Hematopoietic multipotent progenitor cell (in vitro differentiated cells): ENCODE data around the gene EHD4. TPM values are rescaled to one million over a fixed set of nuclear protein-coding genes. Genes with fewer than 3 reads are reported as not detected.
A peak's percentile ranks its signal among the peaks of the same experiment; 100 is the strongest.

Experiments used
- DNase-seq, 3 donors: peaks; one replicate each; pipeline ENCODE4 v3.0.0-alpha.2; 2011 to 2015; ENCODE audit warnings: low read depth in 2 of 3, low spot score in 2 of 3
- total RNA-seq: library from RNA; depleted of rRNA; stranded (reverse); fragments of >200 nt; gene quantifications from one replicate; pipeline ENCODE4 v1.2.3, GENCODE V29; 2012

EHD4 gene
- total RNA-seq, 1 donor = 6.7 TPM

DNA sequence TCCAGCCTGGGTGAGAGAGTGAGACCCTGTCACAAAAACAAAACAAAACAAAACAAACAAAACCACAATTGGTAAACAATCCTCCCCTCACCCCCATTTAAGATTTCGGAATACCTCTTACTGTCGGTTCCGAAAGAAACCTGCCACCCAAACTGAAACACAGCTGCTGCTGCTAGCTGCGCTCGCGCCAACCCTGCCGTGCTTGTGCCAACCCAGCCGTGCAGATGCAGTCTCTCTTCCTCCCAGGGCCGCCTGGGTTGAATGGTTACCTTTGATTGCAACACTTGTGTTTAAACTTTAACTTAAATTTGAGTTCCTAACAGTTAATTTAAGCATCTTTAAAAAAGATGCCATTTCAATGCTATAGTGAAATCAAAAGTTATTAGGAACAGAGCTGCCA lies 50.0 kb downstream of the EHD4 start:
- DNase-seq = no peak

DNA sequence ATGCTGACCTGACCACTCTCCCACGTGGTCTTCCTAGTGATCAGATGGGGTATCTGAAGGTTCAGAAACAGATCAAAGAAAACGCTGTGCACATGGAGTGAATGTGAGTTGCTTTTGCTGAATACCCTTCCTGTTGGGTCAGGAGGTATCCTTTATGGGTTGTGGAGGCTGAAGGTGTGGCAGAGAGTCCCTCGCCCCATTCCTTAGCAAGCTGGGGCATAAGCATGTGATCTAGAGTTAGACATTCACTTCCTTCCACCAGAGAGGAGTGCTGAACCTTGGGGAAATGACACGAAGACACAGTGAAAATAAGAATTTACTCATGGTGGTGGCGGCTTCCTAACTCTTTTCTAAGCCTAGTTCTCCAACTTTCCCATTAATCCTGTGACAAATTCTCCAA lies 50.7 kb downstream of the EHD4 start:
- no peak for DNase-seq

DNA sequence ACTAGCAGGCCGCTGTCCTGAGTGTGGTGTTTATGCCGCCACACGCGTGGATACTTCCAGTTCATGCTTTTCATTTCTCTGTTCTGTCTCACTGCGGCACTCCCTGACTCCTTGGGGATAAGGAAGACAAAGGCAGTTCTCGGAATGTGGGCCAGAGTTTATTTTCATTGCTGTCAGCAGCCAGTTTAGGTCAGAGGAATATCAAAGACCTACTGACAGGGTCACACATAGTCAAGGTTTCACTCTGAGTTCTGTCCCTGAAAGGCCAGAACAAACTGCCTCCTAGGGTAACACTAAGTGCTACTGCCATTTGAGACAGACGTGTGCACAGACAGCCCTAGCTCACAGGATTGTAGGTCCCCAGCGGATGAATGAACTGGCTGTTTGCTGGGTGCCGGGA lies 51.2 kb downstream of the EHD4 start:
- no peak for DNase-seq

DNA sequence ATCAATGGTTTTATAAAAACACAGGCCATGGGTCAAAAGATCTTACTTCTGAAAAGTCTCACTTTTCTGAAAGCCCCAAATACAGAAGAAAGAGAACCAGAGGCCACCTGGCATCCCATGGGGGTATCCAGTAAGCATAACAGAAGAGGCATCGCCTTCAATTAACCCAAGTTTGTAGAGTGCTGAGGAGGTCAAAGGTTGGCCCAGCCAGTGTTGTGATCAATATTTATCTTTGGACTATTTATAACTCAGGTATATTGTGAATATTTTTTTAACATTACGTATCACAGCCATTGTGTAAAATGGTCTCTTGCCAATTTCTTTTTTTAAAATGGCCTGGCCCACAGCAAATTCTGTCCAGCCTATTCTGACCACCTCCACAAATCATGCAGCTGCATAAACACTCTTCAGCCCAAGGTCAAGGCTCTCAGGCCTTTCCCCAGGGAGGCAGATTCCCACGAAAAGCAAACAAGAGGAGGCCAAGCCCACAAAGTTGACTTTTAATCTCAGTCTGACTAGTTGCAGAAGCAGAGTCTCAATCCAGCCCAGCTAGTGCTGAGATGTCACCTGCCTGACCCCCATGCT lies 52.3 kb downstream of the EHD4 start:
- no peak for DNase-seq

DNA sequence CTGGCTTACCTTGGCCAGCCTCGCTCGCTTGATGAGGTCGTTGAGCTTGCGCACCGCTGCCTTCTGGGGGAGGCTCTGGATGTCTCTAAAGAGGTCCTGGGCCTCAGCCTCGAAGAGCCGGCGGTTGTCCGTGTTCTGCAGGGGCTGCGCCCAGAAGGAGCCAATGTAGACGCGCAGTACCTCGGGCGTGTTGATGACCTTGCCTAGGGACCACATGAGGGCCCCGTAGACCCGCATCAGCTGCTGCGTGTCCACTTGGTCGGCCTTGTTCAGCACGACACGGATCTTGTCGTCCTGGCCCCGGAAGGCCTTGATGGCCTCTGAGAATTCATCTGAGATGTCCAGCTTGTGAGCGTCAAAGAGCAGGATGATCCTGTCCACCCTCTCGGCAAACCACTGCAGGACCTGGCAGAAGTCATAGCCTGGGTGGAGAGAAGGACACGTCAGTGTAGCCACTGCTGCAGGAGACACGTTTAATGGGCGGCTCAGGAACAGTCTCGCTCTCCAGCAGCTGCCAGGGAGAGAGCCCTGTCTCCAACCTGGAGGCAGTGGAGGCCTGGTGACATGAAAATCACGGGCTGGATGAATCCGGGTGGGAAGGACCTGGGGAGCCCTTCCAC lies 53.0 kb downstream of the EHD4 start:
- DNase-seq = no peak

GRCh38 chr15:41918506-41919126 lies 53.7 kb downstream of the EHD4 start:
- DNase-seq = no peak

DNA sequence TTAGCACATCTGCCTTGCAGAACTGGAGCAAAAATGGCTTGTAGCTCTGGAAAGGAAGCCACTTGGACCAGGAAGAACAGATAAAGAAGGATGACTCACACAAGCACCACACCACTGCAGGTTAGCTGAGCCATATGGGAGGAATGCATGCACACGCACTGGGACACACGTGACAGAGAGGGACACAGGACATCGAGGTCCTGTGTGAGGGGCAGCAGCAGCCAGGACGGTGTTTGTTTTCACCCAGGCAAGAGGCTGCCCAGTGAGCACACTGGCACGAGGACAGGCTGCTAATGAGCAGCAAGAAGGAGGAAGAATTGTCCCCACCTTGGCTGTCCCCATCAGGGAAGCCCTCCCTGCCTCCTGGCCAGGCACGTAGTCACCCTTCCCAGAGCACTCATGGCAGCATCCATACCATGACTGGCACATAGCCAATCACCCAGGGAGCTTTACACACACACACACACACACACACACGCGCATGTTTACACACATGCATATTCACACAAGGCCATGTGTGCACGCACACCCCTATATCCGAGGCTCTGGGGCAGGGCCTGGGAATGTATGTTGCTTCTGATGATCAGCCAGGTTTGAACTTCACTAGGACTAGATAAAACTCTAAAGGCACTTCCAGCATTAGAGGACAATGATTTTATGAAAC lies 54.5 kb downstream of the EHD4 start:
- peak in 1 of 3 donors; percentile 44 for DNase-seq

DNA sequence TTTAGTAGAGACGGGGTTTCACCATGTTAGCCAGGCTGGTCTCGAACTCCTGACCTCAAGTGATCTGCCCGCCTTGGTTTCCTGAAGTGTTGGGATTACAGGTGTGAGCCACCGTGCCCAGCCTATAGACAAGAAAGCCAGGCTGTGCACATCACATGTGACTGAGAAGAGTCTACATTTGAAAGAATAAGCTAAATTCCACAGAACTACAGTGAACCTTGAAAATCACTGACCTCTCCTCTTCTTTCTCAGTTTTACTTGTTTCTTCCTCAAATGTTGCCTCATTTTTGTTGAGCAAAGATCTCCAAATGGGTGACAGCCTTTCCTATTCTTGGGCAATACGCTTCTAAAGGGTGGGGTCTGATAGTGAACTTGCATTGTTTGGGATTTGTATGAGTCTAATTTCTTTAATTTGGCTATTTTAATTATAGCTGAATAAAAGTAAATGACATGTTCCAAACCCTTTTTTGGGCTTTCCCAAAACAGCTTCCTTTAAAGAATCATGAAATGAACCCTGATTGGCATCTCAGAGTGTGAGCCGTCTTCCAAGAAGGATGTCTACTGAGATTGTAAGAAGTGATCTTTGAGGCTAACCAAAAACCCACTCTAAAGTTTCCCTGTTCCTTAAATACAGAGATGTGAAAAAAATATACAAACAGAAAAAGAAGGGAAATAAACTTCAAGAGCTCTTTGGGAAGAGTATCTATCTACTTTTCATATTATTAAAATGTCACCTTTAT lies 56.9 kb downstream of the EHD4 start:
- no peak for DNase-seq

- no peak for DNase-seq
These were observed 57.9 kb downstream of the EHD4 start for GRCh38 chr15:41914411-41914810.

DNA sequence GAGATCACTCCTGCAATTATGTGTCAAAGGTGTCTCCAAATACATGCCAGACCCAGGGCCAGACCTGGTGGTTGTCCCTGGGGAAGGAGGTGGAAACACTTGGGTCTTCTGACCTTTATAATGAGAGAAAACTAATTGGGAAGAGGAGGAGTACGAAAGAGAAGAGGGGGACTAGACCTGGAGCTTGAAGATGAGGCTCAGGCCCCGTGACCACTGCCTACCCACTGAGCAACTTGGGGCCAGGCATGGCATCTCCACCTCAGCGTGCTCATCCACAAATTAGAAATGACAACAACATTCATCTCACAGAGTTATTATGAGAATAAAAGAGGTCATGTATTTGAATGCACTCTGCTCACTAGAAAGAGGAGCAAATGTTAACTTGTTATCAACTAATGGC lies 59.1 kb downstream of the EHD4 start:
- DNase-seq = no peak

GRCh38 chr15:41911691-41912345 lies 60.5 kb downstream of the EHD4 start:
- no peak for DNase-seq

DNA sequence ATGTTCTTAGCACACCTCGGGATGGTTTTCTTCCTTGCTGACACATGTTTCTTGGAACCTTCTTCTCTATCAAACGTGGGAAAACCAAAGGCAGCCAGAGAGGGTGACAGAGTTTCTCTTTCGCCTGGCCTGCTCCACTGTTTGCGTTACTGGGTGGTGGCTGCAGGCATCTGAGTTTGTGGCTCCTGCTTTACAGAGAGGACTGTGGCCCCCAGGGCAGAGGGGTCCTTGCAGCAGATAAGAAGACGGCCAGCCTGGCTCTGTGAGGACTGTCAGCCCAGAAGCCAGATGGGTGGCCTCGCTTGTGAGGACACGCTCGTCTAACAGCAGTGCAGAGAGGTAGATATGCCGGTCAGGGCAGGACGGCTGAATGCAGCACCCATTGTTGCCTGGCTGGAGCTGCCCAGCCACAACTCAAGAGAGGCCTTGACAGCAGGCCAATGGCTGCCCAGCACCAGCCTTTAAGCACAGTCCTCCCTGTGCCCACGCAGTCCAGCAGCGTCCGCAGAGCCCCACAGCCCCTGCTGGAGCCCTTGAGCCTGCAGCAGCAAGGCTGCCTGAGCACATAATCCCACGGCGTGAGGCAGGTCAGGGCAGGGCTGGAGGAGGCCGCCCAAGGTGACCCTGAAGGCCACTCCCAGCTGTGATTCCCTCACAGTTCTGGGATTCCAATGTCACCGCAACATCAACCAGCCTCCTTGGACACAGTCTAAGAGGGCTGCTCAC lies 63.5 kb downstream of the EHD4 start:
- DNase-seq = no peak

- DNase-seq = peak in 2 of 3 donors; percentile 38 to 73
These were observed 65.2 kb downstream of the EHD4 start for GRCh38 chr15:41907141-41907540.

GRCh38 chr15:41906608-41907007 lies 65.7 kb downstream of the EHD4 start:
- DNase-seq = no peak

DNA sequence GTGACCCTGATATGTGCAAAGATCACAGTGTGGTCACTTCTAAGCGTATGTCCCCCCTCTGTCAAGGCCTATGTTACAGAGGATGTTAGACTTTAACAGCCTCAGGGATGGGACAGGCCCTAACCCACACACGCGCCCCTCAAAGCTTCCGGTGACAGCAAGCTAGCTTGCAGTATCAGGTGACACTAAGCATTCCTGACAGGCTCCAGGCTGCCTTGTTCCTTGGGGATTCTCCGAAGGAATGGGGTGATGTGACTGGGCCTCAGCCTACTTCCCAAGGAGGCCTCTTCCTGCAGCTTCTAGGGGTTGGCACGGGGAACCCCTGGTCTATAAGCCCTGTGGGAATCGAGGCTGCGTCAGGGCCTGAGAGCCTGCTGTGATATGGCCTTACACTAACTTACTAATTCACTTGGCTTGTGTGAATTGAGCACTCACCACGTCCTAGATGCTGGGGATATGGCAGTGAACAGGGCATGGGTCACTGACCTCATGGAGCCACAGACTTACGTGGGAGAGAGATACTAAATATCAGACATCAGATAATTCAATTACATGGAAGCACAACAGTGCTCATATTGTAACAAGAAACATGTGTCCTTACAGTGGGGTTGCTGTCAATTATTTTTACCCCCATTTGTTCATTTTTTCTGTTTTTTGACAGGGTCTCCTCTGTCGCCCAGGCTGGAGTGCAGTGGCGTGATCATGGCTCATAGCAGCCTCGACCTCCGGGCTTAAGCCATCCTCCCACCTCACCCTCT lies 67.1 kb downstream of the EHD4 start:
- DNase-seq = no peak

DNA sequence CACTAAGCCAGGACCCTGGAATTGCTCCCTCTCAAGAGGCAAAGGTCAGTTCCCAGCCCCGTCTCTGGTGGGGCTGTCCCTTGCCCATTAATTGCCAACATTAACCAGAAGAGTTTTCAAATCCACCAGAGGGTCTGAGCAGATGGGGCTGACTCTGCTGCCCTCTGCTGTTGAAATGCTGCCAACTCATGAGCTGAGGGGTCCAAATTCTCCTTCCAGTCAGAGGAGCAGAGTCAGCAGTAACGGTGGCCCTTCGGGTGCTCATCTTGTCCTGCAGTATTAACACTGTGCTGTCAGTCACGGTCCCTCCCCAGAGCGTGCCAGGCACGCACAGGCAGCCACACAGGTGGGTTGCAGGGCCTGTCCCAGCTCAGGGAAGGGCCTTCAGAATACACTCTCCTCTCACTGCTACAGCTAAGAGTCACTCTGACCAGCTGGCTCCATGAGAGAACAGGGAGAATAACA lies 67.8 kb downstream of the EHD4 start:
- peak; percentile 52 to 81 (median 67) for DNase-seq

GRCh38 chr15:41903782-41904181 lies 68.6 kb downstream of the EHD4 start:
- no peak for DNase-seq

DNA sequence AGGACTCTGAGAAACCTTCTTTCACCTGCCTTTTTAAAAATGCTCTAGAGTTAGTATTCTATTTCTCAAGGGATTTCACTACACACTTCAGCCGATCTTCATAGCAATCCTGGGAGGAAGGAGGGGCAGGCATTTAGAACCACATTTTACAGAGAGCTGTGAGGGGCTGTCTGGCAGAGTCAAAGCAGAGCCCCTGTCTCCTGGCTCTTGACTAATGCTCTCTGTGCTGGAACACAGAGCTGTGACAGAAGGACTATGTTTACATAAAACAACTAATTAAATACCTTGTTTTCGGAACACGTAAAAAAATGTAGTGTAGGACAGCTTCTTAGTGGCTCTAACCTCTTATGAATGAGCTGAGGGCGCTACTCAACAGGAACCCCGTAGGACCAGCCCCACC lies 70.9 kb downstream of the EHD4 start:
- DNase-seq = no peak
